Measurements from ENCODE around the gene FAM53B. TPM values are rescaled to one million over a fixed set of nuclear protein-coding genes. Genes with fewer than 3 reads are reported as not detected.

Gene FAM53B
- total RNA-seq, 4 donors from 2014 or later: 72.7 to 92.1 (median 80.5) TPM

- Histone ChIP-seq H3K9me3 (no peaks in the 10 kb centered on the region), H3K4me1 (peaks cover 16 to 94% (median 51%) of the 10 kb centered on the region in 4 donors), H3K36me3 (no peaks in the 10 kb centered on the region), H3K27ac (peak overlapping the region; percentile 72 to 85 (median 74)), H3K4me3 (no peak overlapping the region), H3K27me3 (no peaks in the 10 kb centered on the region)
- no peak for TF ChIP-seq CTCF (IDR thresholded peaks at IDR 0.05)
- no peak for TF ChIP-seq POLR2A (IDR thresholded peaks at IDR 0.05)
- DNase-seq: peak in 2 of 3 donors; percentile 53 to 70
Measured at GRCh38 chr10:124728071-124728829, 15.9 kb downstream of the FAM53B start.

DNA sequence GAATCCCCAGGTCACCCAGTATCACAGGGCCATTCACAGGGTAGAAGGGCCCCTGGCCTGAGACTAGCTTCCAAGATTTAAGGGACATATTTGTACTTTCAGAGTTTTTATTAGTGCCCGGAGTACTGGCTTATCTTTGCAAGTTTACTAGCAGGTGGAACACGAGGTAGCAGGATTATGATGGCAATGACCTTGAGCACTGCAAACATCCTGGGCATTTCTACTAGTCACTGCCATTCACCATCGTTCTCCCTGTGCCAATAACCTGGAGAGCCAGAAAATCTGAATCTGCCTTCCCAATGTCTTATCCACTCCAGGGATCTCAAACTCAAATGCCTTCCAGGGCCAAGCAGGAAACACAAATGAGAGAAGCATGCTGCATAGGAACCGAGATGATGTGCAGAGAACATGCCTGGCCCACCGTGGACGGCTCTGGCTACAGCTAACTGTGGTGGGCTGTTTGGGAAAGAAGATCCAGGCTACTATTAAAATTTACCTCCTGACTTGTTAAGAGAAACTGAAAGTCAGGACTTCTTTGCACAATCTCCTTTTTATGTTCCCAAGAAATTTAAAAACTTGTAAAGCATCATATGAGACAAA, 16.7 kb downstream of the FAM53B start:
- Histone ChIP-seq H3K9me3 (no peaks in the 10 kb centered on the region), H3K4me1 (peaks cover 22 to 94% (median 53%) of the 10 kb centered on the region in 4 donors), H3K36me3 (no peaks in the 10 kb centered on the region), H3K4me3 (no peak overlapping the region), H3K27me3 (no peaks in the 10 kb centered on the region), H3K27ac (peak overlapping the region; percentile 72 to 85 (median 74))
- DNase-seq: peak; percentile 14 to 63 (median 55)
- TF ChIP-seq POLR2A (IDR thresholded peaks at IDR 0.05) (no peak), CTCF (IDR thresholded peaks at IDR 0.05) (no peak)

GRCh38 chr10:124725791-124726190, 18.4 kb downstream of the FAM53B start:
- Histone ChIP-seq H3K36me3 (no peaks in the 10 kb centered on the region), H3K4me3 (no peak overlapping the region), H3K9me3 (no peaks in the 10 kb centered on the region), H3K27me3 (no peaks in the 10 kb centered on the region), H3K27ac (peak overlapping the region in 1 of 4 donors; percentile 85), H3K4me1 (peaks cover 26 to 97% (median 60%) of the 10 kb centered on the region in 4 donors)
- TF ChIP-seq CTCF (IDR thresholded peaks at IDR 0.05): no peak
- no peak for TF ChIP-seq POLR2A (IDR thresholded peaks at IDR 0.05)
- peak in 1 of 3 donors; percentile 36 for DNase-seq

DNA sequence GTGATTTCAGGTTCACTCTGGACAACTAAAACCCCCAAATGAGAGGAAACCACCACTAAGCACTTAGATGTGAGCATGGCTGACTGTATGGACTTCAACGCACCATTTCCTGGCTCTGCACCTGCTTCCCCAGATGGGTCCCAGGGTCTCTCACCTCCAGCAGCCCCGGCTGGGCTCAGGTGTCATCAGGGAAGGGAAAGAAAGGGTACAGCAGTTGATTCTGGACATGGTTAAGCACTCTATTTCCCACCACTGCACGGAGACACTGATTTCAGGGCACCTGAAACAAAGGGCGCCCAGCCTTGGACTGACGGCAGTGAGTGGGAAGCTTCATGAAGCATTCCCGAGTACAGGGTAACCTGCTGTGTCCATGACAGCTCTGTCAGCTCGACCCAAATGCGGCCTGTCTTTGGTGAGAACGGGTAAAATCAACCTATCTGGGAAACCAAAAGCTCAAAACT, 19.0 kb downstream of the FAM53B start:
- peak in 2 of 3 donors; percentile 34 to 44 for DNase-seq
- no peaks in the 10 kb centered on the region for H3K36me3 ChIP-seq
- H3K27me3 ChIP-seq: no peaks in the 10 kb centered on the region
- H3K27ac ChIP-seq: peak overlapping the region; percentile 72 to 92 (median 84)
- TF ChIP-seq POLR2A (IDR thresholded peaks at IDR 0.05) (no peak), CTCF (IDR thresholded peaks at IDR 0.05) (no peak)
- H3K4me3 ChIP-seq: no peak overlapping the region
- H3K9me3 ChIP-seq: no peaks in the 10 kb centered on the region
- H3K4me1 ChIP-seq: peaks cover 26 to 95% (median 62%) of the 10 kb centered on the region in 4 donors

DNA sequence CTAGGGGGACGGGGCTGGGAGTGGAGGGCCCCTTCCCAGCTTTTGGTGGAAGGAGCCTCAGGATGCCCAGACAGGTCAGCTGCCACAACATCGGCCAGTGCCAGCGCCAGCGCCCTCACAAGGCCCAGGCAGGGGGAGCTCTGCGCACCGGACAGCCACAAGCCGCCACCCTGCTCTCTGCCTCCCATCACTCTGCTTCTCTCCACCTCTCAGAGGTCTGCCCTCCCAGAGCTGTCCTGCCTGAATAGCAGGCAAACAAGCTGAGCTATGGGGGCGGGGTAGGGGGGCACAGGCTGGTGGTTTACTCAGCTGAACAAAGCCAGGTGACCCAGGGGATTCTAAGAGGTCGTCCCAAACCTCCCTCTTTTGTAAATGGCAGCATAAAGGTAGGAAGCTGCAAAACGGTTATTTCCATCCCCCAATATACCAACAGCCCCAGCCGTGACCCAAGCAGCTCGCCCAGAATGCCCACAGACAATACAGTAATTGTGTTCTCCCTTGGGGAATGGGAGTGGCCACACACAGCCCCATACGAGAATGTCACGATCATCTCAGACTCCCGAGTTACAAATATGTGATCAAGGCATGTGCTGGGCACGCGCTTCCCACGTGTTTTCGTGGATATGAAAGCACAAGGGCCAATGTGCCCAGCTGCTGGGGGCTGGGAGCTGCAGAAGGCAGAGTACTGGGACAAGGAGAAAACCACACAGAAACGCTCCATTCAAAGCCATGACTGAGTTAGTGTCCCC, 19.7 kb downstream of the FAM53B start:
- DNase-seq: peak in 2 of 3 donors; percentile 58 to 87
- peak overlapping the region; percentile 72 to 92 (median 84) for H3K27ac ChIP-seq
- no peak overlapping the region for H3K4me3 ChIP-seq
- H3K27me3 ChIP-seq: no peaks in the 10 kb centered on the region
- H3K4me1 ChIP-seq: peaks cover 29 to 95% (median 64%) of the 10 kb centered on the region in 4 donors
- no peaks in the 10 kb centered on the region for H3K36me3 ChIP-seq
- H3K9me3 ChIP-seq: no peaks in the 10 kb centered on the region
- TF ChIP-seq POLR2A (IDR thresholded peaks at IDR 0.05) (peak in 1 of 2 donors; percentile 33), CTCF (IDR thresholded peaks at IDR 0.05) (no peak)

All from Peyer's patch (tissue), 4 donors.